GM18507 (cell line): ENCODE results near the gene CLMP.
"Not testable (repeated sequence)": the region's sequence is repeated elsewhere in the genome, so short reads cannot be mapped to it uniquely, and the experiment has no call there.

Source experiments
- DNase-seq: peaks from one replicate; pipeline ENCODE4 v3.0.0; 2011; ENCODE audit warnings: low read depth; ENCODE audit not compliant: insufficient read length; ENCODE audit errors: extremely low spot score
- FAIRE-seq: peaks from 2 replicates; lab custom pipeline; 2011; peaks lifted over from hg19 to GRCh38; lab: Jason Lieb, UNC

CLMP gene

DNA sequence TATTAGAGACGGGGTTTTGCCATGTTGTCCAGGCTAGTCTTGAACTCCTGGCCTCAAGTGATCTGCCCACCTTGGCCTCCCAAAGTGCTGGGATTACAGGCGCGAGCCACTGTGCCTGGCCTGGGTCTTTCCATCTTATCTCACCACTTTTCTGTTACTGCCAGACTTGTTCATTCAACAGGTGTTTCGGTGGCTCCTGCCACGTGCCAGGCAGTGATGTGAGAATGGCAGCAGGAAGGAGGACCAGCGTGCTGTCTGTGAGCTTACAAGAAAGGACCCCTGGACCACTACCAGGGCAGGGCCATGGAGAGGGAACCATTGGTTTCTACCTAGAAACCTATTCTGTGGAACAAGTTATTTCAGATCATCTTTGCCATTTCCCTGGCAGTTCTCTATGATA is 44.2 kb downstream of the CLMP start:
- no peak for DNase-seq
- no peak for FAIRE-seq

DNA sequence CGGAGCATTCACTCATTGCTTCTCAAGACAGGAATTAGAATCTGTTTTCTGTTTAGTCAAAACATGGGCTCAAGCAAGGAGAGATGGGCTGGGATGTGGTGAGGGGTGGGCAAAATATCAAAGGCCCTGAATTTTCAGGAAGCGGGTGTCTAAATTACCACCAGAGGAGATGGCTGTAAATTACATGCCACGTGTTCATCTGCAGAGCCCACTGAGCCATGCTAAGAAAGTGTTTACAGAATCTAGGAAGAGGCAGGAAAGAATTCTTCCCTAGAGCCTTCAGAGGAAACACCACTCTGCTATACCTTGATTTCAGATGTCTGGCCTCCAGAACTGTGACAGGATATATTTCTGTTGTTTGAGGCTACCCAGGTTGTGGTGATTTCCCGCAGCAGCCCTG is 46.1 kb downstream of the CLMP start:
- FAIRE-seq (no peak), DNase-seq (no peak)

DNA sequence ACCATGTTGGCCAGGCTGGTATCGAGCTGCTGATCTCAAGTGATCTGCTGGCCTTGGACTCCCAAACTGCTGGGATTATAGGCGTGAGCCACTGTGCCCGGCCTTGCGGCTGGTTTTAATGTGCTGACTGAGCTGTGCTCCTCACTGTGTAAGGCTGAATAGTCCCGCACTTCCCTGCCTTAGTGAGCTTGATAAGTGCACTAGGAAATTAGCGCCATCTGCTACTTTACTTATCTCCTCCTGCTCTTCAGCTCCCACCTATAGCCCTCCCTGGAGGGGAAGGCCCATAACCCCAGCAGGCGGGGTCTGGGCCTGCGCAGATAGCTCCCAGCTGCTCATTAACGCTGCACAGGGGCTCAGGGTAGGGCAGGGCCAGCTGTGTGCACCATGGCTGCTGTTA is 49.4 kb downstream of the CLMP start:
- FAIRE-seq (no peak), DNase-seq (no peak)

DNA sequence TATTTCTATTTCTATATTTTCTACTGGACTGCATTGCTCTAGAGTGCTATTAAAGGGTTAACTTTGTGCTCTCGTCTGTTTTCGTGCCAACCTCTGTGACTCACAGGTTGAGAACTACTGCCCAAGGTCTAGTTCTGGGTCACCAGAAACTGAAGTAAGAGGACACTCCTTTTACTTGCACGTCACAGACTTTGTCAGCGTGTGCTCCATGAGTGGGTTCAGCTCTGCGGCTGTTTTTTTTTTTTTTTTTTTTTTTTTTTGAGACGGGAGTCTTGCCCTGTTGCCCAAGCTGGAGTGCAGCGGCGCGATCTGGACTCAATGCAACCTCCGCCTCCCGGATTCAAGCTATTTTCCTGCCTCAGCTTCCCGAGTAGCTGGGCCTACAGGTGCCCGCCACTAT is 49.8 kb downstream of the CLMP start:
- DNase-seq (no peak), FAIRE-seq (no peak)

DNA sequence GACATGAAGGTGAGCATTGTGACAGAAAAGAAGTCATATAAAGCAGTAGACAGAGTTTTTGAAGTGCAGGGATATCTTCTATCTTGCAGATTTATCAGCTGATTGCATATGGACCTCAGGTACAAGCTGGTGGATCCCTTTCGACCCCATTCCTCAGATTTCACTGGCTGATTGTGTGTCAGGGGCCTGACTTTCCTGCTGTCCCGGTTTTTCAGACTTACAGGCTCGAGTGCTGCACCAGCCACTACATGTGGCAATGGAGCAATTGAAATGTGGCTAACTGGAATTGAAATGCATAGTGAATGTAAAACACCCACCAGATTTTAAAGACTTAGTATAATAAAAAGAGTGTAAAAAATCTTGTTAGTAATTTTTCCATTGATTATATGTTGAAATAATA is 50.3 kb downstream of the CLMP start:
- DNase-seq (no peak), FAIRE-seq (no peak)

GRCh38 chr11:123143921-123144320 is 51.1 kb downstream of the CLMP start:
- DNase-seq (no peak), FAIRE-seq (no peak)

GRCh38 chr11:123143476-123143875 is 51.6 kb downstream of the CLMP start:
- DNase-seq (no peak), FAIRE-seq (no peak)

GRCh38 chr11:123139206-123139605 is 55.8 kb downstream of the CLMP start:
- FAIRE-seq: no peak
- DNase-seq: no peak

DNA sequence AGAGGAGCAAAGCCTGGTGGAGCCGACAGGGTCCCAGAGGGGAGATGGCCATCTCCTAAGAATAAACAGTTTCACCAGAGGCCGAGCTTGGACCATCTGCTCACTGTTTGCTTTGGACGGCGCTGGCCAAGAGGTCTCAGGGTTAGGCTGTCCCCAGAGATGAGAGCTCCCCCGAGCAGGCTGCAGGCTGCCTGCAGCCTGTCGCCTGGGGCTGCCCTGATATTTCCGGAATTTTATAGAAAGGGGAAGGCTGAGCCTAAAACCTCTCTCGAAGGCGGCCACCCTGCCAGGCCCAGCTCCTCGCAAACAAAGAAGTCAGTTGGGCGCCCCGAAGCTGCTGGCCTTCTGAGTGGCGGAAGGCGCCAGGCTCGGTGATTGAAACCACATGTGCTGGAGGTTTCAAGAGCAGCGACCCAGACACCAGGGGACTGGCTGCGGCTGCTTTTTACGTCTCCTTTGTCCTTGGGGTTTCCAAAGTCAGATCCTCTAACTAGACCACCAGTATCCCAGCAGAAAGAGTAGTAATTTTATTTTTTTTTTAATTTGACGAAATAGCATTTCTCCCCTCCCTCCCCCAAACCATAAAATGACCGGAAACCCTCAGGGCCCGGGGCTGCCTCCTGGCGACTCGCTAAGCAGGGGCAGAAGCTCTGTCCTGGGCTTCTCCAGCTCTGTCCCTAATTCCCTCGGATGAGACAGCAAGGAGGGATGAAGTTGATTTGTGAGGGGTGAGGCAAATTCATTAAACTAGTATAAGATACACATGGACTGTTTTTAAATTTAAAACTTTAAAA is 57.4 kb downstream of the CLMP start:
- DNase-seq (no peak), FAIRE-seq (no peak)

GRCh38 chr11:123135863-123136446 is 59.1 kb downstream of the CLMP start:
- no peak for FAIRE-seq
- no peak for DNase-seq

GRCh38 chr11:123132881-123133280 is 62.2 kb downstream of the CLMP start:
- FAIRE-seq (no peak), DNase-seq (no peak)

GRCh38 chr11:123132034-123132766 is 62.8 kb downstream of the CLMP start:
- not testable (repeated sequence) for FAIRE-seq, DNase-seq

DNA sequence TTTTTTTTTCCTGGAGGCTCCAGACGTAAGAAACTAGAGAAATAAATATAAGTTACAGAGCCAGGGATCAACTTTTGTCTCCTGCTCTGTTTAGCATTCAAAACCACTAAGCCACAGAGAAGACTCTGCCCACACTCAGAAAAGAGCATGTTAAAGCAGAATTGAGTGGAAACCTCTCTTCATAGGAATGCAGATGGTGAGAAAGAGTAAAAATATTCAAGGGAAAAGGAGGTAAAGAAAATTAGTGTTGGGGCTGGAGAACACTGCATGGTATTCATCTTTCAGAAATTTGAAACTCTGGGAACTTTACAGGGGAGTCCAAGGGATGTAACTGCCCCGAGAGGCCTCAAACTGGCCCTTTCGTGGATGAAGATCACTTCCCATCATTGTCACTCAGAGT is 65.1 kb downstream of the CLMP start:
- FAIRE-seq (no peak), DNase-seq (no peak)

DNA sequence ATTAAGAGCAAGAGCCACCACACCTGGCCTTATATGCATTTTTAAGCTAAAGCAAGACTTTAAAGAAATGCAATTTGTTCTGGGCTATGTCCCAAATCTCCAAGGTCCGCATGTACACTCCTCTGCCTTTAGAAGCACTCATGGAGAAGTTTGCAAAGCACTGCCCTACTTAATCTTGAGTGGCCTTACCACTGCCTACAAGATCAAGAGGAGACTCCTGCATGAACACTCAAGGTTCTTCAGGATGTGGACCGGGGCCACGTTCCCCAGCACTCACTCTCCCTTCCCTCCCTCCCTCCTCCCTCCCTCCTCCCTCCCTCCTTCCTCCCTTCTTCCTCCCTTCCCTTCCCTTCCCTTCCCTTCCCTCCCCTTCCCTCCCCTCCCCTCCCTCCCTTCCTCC is 69.9 kb downstream of the CLMP start:
- FAIRE-seq (no peak), DNase-seq (no peak)

GRCh38 chr11:123122852-123123251 is 72.2 kb downstream of the CLMP start:
- FAIRE-seq: no peak
- DNase-seq: no peak

GRCh38 chr11:123122341-123122740 is 72.7 kb downstream of the CLMP start:
- FAIRE-seq (no peak), DNase-seq (no peak)

DNA sequence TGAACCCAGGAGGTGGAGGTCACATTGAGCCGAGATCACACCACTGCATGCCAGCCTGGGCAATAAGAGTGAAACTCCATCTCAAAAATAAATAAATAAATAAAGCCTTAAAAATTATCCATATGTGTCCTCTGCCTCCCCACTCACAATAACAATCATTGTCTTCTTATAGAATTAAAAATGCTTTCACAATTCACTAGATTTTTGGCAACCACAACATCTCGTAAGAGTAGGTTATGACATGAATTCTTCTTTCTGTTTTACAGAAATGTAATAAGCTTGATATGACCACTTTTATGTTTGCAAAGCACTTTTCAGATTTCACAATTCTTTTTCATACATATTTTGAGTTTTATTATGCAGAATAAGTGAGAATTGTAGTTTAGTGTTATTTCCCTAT is 78.6 kb downstream of the CLMP start:
- FAIRE-seq (no peak), DNase-seq (no peak)

DNA sequence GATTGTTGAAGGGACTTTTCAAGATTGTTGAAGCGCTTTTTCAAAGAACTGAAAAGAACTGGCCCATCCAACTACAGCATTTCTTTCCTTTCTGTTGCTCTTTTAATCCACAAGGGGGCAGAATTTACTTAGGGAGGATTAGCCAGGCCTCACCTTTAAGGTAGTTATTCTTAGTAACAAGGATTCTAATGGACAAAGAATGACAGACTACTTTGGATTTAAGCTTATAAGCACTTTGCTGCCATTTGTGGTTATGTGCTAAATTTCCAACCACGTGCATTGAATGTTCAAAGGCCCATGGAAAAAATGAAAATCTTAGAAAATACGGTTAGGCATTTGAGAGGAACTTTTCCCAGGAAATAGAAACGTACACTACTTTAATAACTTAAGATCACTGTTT is 83.6 kb downstream of the CLMP start:
- FAIRE-seq: peak; percentile 67
- DNase-seq: peak; percentile 28

DNA sequence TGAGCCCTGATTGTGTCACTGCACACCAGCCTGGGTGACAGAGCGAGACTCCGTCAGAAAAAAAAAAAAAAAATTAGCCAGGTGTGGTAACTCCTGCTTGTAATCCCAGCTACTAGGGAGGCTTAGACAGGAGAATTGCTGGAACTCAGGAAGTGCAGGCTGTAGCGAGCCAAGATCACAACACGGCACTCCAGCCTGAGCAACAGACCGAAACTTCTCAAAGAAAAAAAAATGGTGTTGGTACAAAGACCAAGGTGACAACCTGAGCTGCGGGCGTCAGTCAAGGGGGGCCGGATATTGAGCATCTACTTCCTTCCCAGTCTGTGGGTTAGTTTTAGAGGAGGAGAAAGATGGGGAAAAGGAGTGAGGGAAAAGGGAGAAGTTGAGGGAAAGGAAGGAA is 84.7 kb downstream of the CLMP start:
- FAIRE-seq (no peak), DNase-seq (no peak)

DNA sequence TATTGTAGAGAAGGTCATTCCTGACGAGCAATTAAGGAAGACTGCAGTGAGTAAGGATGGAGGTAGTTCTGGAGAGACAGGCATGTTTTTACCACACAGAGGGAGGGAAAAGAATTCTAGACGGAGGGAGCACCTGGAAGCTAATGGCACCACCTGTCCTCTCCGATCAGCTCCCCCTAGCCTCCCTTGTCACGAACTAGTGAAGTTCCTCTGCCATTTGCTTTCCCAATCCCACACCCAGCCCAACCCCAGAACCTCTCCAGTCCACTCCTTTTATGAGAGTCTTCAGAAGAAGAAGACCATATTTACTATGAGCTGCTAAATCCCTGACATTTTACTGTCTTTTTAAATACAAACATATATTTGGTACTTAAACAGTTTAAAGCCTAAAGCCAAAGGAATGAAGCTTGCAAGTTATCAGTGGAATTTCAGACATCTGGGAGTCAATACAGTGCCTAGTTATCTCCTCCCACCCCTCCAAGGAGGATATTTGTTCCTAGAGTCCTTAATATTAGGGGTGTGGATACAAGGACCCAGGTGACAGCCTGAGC is 87.0 kb downstream of the CLMP start:
- no peak for FAIRE-seq
- no peak for DNase-seq

- no peak for DNase-seq
- FAIRE-seq: no peak
Observed at GRCh38 chr11:123104697-123105096, 90.4 kb downstream of the CLMP start.
